K562 (cell line): ENCODE measurements around the gene ABHD12. TPM values are rescaled to one million over a fixed set of nuclear protein-coding genes. Genes with fewer than 3 reads are reported as not detected.

ENCODE experiments used
- ATAC-seq: fragments of 200-7000 bp; cut with Tn5 transposase; 3 replicates; pipeline ENCODE4 v1.9.1; 2020; ENCODE audit warnings: moderate library complexity
- BruUV-seq: library from RNA; stranded (reverse); fragments of 400-500 nt; replicated peaks from 2 replicates; lab custom pipeline; 2021; lab: Mats Ljungman, UMichigan
- CTCF ChIA-PET: fragments of 300-600 bp; formaldehyde crosslinking; extraction: SDS; loops from one replicate; lab custom pipeline; 2021; ENCODE audit warnings: low intra/inter-chr PET ratio; lab: Yijun Ruan, JAX
- POLR2A ChIA-PET: fragments of 300-600, 350-650 bp; sonication (Branson Sonifier 250); formaldehyde crosslinking; extraction: SDS; loops from one replicate; lab custom pipeline; 2021; ENCODE audit warnings: antibody characterized with exemption, inconsistent platforms; lab: Yijun Ruan, JAX
- DNase-seq, 4 experiments: peaks; one replicate each; pipeline versions ENCODE4 v3.0.0 to v3.0.0-alpha.2; 2011 to 2018; ENCODE audit warnings: low spot score in 3 of 4, mixed read lengths in 3 of 4; ENCODE audit errors: extremely low read depth in 1 of 4
- FAIRE-seq: peaks from 2 replicates; lab custom pipeline; 2011; peaks lifted over from hg19 to GRCh38; lab: Jason Lieb, UNC
- H2AFZ ChIP-seq: 2 replicates; pipeline ENCODE4 v1.6.0; 2011; ENCODE audit warnings: low read depth, low read length, control low read depth, inconsistent platforms
- H3K27ac ChIP-seq: fragments of 200-600 bp; 3 replicates; pipeline ENCODE4 v1.8.0; 2011; ENCODE audit warnings: low read depth, mild to moderate bottlenecking, control low read depth, inconsistent platforms, low read length, moderate library complexity, mixed read lengths; ENCODE audit errors: extremely low read depth
- H3K27me3 ChIP-seq, 2 experiments: fragments of 300-600 bp in 1 of 2; 2 replicates in 1 of 2; 3 replicates in 1 of 2; pipeline versions ENCODE4 v1.6.0 to v1.8.0; 2011; ENCODE audit warnings: inconsistent platforms in 2 of 2, low read length in 2 of 2, mild to moderate bottlenecking in 1 of 2, mixed read lengths in 1 of 2, moderate library complexity in 1 of 2; ENCODE audit not compliant: control insufficient read depth in 2 of 2, insufficient read depth in 2 of 2
- H3K36me3 ChIP-seq: fragments of 300-600 bp; 3 replicates; pipeline ENCODE4 v1.8.0; 2011; ENCODE audit warnings: mild to moderate bottlenecking, low read length, inconsistent platforms; ENCODE audit not compliant: control insufficient read depth, insufficient read depth
- H3K4me1 ChIP-seq, 2 experiments: fragments of 200-600 bp in 1 of 2; replicated peaks in 1 of 2; 2 replicates in 1 of 2; 3 replicates in 1 of 2; pipeline versions ENCODE4 v1.5.1 to v1.8.0; 2011; ENCODE audit warnings: inconsistent platforms in 2 of 2, low read length in 2 of 2, mild to moderate bottlenecking in 1 of 2, mixed read lengths in 1 of 2, moderate library complexity in 1 of 2; ENCODE audit not compliant: control insufficient read depth in 2 of 2, insufficient read depth in 2 of 2
- H3K4me2 ChIP-seq: 2 replicates; pipeline ENCODE4 v1.6.1; 2011; ENCODE audit warnings: low read length, control low read depth, inconsistent platforms, mixed read lengths; ENCODE audit not compliant: insufficient read depth
- H3K4me3 ChIP-seq: fragments of 200-600 bp; sonication (generic), shearing (Covaris generic); 2 replicates; pipeline ENCODE4 v1.5.1; 2016; ENCODE audit warnings: control low read depth, inconsistent platforms
- H3K79me2 ChIP-seq: fragments of 200-600 bp; 3 replicates; pipeline ENCODE4 v1.8.0; 2011; ENCODE audit warnings: low read length, inconsistent platforms; ENCODE audit not compliant: control insufficient read depth, insufficient read depth
- H3K9ac ChIP-seq, 2 experiments: 2 replicates each; pipeline versions ENCODE4 v1.6.0 to v1.6.1; 2011; ENCODE audit warnings: low read depth in 2 of 2, low read length in 2 of 2, control low read depth in 1 of 2, inconsistent platforms in 1 of 2, mild to moderate bottlenecking in 1 of 2, mixed read lengths in 1 of 2; ENCODE audit not compliant: insufficient read depth in 1 of 2
- H3K9me1 ChIP-seq: one replicate; pipeline ENCODE4 v1.6.0; 2011; ENCODE audit warnings: inconsistent platforms, mild to moderate bottlenecking, low read length, moderate library complexity; ENCODE audit not compliant: control insufficient read depth, insufficient read depth
- H3K9me3 ChIP-seq: replicated peaks from 2 replicates; pipeline ENCODE4 v1.5.1; 2011; ENCODE audit warnings: low read depth, low read length, inconsistent platforms; ENCODE audit not compliant: control insufficient read depth, insufficient read depth
- H4K20me1 ChIP-seq: replicated peaks from 2 replicates; pipeline ENCODE4 v1.6.1; 2011; ENCODE audit warnings: low read length, inconsistent platforms, mixed read lengths; ENCODE audit not compliant: control insufficient read depth, insufficient read depth
- ATF1 ChIP-seq, 2 experiments: fragments of 450-650 bp in 1 of 2; IDR thresholded peaks; 2 replicates each; pipeline ENCODE4 v1.6.1; 2016; ENCODE audit warnings: missing compliant biosample characterization in 1 of 2, missing genetic modification characterization in 1 of 2
- CBFB ChIP-seq: sonication (generic); formaldehyde crosslinking; IDR thresholded peaks from 2 replicates; pipeline ENCODE4 v1.4.0; 2020; ENCODE audit warnings: mild to moderate bottlenecking, missing genetic modification reagents
- E2F5 ChIP-seq: sonication (generic); formaldehyde crosslinking; IDR thresholded peaks from 2 replicates; pipeline ENCODE4 v1.8.0; 2022; ENCODE audit warnings: mild to moderate bottlenecking, missing genetic modification reagents
- NCOR1 ChIP-seq: fragments of 450-650 bp; IDR thresholded peaks from 2 replicates; pipeline ENCODE4 v1.6.1; 2016; ENCODE audit warnings: mild to moderate bottlenecking, moderate library complexity
- NELFE ChIP-seq: IDR thresholded peaks from 2 replicates; pipeline ENCODE4 v1.6.1; 2011; ENCODE audit warnings: mild to moderate bottlenecking; ENCODE audit not compliant: insufficient read depth, insufficient read length
- SMAD3 ChIP-seq: fragments of 450-650 bp; formaldehyde crosslinking; conservative IDR thresholded peaks from 2 replicates; pipeline ENCODE4 v1.4.0; 2020; ENCODE audit warnings: mild to moderate bottlenecking
- ZNF316 ChIP-seq: fragments of 450-650 bp; IDR thresholded peaks from 2 replicates; pipeline ENCODE4 v1.6.1; 2016
- ZNF551 ChIP-seq: fragments of 250-450 bp; sonication (Bioruptor Pico); IDR thresholded peaks from 2 replicates; pipeline ENCODE4 v1.5.0; 2021; ENCODE audit warnings: mild to moderate bottlenecking, moderate library complexity
- ZNF75A ChIP-seq: fragments of 450-650 bp; formaldehyde crosslinking; IDR thresholded peaks from 2 replicates; pipeline ENCODE4 v1.4.0; 2020; ENCODE audit warnings: mild to moderate bottlenecking
- WGBS: fragments of 100-300 bp; shearing (Covaris generic); methylation state at CpG from one replicate; pipeline ENCODE4 v1.1.6; 2016; ENCODE audit warnings: low coverage, mixed read lengths; ENCODE audit not compliant: insufficient coverage; ENCODE audit errors: missing lambda C conversion rate; 5-methylcytosine and 5-hydroxymethylcytosine counted together
- in situ Hi-C: fragments of 300-500 bp; cut with MboI; formaldehyde crosslinking; loops from 4 replicates; pipeline ENCODE4 v1.15.0; 2018; ENCODE audit warnings: inconsistent platforms, mixed read lengths
- intact Hi-C: fragments of 100-400 bp; cut with micrococcal nuclease; formaldehyde crosslinking; loops from 2 replicates; pipeline ENCODE4 v1.14.2; 2022
- polyA plus RNA-seq, 8 experiments: library from polyadenylated mRNA; depleted of rRNA in 4 of 8; stranded (reverse) in 5 of 8; unstranded in 3 of 8; fragments of >200 nt; fragmentation: Nextera tagmentation in 2 of 8; fragmentation: Illumina TruSeq in 1 of 8; extraction: Ambion mirVana in 2 of 8; extraction: Trizol in 1 of 8; gene quantifications; 2 replicates each; pipeline versions ENCODE4 v1.2.1 to v1.2.3, GENCODE V29; 2011 to 2014; ENCODE audit warnings: inconsistent platforms in 1 of 8, missing spikeins in 1 of 8
- total RNA-seq, 7 experiments: library from RNA; depleted of rRNA in 6 of 7; stranded (reverse); fragments of >200 nt in 6 of 7; fragmentation: Illumina TruSeq in 2 of 7; extraction: Trizol in 2 of 7; gene quantifications; 2 replicates each; pipeline versions ENCODE4 v1.2.1 to v1.2.3, GENCODE V29; 2011 to 2021; ENCODE audit warnings: low replicate concordance in 1 of 7

ABHD12 gene
- total and polyA plus RNA-seq, 9 of the 15 experiments (the other 6 are each of a cell fraction or from before 2014, with no cell fraction given), result 0.65 to 15.6 (median 9.1) TPM

- TF ChIP-seq E2F5 (no peak), ZNF316 (no peak)
Observed at GRCh38 chr20:25251558-25251957, 139.1 kb downstream of the ABHD12 start (continued).

- intact Hi-C loops, result no loop called here
- TF ChIP-seq ATF1 (CRISPR knock-in tag; IDR thresholded peaks at IDR 0.05) (no peak), ATF1 (tag; IDR thresholded peaks at IDR 0.05) (no peak), ZNF551 (CRISPR knock-in tag) (no peak), NELFE (no peak), SMAD3 (CRISPR knock-in tag) (no peak), NCOR1 (no peak), ZNF75A (CRISPR knock-in tag) (no peak), CBFB (CRISPR knock-in tag) (no peak)
- TF ChIP-seq, all 486 proteins: peak for 0
- Histone ChIP-seq H3K4me3 (no peak overlapping the region), H3K36me3 (peaks cover 7% of the 10 kb centered on the region; the same call in 1 of the 3 replicates), H3K4me1 (peaks cover 10 to 21% of the 10 kb centered on the region in 2 experiments; a peak in 4 of 5 replicates), H4K20me1 (no peaks in the 10 kb centered on the region), H3K4me2 (no peak overlapping the region), H3K9me3 (no peaks in the 10 kb centered on the region), H2AFZ (no peak overlapping the region), H3K27me3 (no peaks in the 10 kb centered on the region), H3K9ac (no peak overlapping the region), H3K9me1 (no peaks in the 10 kb centered on the region), H3K27ac (no peak overlapping the region), H3K79me2 (peaks cover 22% of the 10 kb centered on the region)
- in situ Hi-C loops, result no loop called here
- FAIRE-seq (no peak), DNase-seq (no peak), ATAC-seq (no peak)
- WGBS, result 89% methylated on average over 9 of the region's 9 CpGs
- BruUV-seq, result no TSS peak
- POLR2A ChIA-PET, result no interaction called here
- CTCF ChIA-PET, result no interaction called here
Observed at GRCh38 chr20:25251019-25251418, 139.6 kb downstream of the ABHD12 start.
